Fibroblast of skin of scalp (primary cell): ENCODE results near the gene ABCD4.

ENCODE experiments used
- DNase-seq: peaks from one replicate; pipeline ENCODE4 v3.0.0-alpha.2; 2013

The ABCD4 gene

DNA sequence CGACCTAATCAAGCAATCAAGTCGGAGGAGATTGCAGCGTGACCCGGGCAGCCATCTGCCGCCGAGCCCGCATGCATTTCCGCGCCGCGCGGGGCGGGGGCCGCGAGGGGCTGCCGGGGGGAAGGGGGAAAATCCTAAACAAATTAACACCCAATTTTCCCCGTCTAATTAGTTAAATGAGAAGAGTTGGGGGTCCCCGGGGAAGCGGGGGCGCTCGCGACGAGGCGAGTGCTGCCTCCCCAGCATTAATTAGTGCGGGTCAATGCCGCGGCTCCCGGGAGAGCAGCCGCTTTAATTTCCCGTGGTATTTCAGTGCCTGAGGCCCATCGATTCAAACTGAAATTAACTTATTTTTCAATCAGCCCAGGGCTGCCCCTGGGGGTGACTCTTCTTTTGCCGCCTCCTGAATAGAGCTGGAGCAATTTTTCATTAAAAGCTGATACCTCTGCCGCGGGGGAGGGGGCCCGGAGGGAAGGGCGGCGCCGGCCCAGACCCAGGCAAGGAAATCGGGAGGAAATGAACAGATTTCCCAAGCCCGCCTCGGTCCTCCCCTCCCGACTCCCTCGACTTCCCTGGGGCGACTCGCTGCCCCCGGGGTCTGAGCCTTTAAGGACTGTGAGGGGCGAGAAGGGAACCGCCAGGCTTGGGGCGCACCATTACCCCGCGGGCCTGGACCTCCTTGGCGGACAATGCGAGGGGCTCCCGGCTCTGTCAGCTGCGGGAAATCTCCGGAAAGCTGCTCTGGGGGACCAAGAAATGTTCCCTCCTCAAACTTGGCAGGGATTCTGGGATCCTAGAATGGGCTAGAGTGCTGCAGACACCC, 44.6 kb downstream of the ABCD4 start:
- DNase-seq, result no peak

DNA sequence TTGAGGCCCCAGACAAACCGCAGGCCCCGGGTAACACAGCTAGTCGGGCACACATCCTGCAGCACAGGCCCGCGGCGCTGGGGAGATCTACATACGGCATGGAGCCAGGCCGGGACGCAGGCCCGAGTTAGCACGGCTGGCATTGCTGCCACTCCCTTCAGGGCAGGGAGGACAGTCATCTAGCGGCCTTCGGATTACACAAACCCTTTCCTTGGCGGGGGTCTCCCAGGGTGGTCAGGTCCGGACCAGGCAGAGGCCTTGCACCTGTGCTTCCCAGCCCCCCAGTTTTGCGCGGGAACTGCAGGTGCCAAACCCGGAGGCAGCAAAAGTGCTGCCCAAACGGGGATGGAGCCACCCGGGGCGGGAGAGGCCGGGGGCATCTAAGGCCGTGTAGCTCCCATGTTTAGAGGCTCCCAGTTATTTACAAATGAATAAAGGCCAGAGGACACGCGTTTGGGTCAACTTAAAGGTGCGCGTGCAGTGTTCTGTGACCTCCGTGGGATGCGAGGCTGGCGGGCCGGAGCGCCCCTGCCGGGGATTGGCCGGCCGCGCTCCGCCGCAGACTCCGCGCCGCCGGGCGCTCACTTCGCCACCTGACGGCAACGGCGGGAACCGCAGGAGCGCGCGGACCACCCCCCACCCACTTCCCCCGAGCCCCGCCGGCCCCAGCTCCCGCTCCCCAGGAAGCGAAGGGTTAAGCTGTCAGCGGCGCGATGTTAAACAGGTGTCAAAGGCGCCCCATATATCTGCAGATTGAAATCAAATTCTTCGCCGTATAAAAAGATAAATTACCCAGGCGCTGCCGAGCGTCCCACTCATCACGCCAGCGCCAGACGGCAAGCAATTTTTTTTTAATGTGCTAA, 45.4 kb downstream of the ABCD4 start:
- peak; percentile 22 for DNase-seq

DNA sequence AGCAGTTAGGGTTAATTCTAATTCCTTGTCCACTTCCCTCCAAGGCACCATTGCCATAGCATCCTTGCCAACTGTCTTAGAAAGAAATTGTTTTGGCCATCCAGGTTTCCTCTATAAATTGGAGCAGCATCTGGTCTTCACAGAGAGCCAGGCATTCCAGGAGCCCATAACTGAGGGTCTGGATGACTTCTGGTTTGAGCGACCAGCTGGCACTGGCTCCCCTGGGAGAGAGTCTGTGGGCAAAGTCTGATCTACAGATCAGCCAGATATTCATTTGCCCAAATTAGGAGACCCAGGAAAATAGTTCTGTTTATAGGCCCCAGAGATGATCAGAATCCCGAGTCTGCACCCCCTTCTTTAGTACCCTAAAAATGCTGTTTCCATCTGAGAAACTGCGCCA, 47.5 kb downstream of the ABCD4 start:
- no peak for DNase-seq

DNA sequence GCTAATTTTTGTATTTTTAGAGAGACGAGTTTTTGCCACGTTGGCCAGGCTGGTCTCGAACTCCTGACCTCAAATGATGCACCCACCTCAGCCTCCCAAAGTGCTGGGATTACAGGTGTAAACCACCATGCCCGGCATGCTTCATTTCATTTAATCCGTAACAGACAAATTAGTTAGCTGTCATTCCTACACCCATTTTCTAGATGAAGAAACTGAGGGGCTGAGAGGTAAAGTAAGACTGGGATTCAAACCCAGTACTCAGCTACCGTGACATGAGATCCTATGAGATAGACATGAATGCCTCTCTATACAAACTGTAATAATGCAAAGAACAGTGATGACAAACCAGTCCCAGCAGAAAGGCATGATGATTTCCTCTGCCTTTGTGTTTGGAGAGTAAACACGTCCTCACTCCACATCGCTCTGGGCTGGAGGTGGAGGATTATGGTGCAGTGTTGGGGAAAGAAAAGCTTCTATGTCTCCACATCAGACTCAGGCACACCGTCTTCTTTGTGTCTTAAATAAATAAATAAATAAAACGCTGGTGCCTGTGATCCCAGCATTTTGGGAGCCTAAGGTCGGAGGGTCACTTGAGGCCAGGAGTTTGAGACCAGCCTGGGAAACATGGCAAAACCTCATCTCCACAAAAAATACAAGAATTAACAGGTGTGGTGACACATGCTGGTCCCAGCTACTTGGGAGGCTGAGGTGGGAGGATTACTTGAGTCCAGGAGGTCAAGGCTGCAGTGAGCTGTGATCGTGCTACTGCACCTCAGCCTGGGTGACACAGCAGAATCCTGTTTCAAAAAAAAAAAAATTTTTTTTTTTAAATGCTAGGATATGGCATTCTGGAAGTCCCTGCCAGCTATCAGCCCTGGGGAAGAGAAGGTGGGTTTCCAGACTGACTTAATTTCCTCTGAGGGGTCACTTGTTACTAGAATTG, 53.0 kb downstream of the ABCD4 start:
- DNase-seq, result no peak

DNA sequence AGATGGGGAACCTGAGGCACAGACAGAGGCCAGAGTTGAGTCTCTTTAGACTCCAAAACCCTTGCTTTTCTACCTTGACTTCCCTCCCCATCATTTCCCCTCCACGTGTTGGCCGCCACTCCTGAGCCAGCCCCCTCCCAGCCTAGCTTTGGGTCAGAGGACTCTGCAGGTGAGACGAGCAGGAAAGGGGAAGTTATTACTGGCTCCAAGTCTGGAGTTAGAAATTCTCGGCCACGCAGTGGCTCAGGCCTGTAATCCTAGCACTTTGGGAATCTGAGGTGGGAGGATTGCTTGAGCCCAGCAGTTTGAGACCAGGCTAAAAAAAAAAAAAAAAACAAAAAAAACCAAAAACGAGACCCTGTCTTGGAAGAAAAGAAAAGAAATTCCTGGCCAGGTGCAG, 54.7 kb downstream of the ABCD4 start:
- DNase-seq, result no peak

DNA sequence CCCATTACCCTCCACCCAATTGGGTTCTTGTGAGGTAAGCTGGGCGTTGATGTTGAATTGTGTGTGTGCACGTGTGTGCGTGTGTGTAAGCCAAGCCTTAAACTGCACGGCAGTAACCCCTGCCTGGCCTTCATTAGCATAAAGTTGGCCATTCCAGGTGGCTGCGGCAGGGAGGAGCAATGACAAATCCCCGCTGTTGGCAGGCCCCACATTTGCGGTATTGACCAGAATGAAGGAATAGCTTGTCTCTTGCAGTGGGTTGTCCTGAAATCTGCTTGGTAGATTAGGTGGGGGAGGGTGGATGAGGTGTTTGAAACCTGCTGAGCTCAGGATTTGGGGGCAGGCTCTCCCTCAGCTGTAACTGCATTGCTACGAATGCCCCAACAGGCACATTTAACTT, 56.2 kb downstream of the ABCD4 start:
- DNase-seq, result no peak

DNA sequence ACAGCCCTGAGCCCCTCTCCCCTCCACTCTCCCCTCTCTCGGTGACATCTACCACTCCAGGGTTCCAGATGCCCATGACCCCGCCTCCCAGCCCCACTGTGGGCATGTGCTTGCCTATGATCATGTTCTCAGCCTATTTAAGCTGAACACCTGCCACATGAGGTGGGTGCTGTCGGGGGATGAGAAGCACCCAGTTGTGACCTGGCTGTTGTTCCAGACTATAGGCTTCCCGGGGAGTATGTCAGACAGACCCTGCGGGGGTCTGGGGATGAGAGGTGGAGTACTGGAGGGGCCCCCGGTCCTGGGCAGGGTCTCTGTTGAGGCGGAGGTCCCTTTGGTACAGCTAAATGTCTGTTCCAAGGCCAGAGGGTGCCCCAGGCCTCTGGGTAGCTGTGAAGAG, 57.4 kb downstream of the ABCD4 start:
- no peak for DNase-seq

DNA sequence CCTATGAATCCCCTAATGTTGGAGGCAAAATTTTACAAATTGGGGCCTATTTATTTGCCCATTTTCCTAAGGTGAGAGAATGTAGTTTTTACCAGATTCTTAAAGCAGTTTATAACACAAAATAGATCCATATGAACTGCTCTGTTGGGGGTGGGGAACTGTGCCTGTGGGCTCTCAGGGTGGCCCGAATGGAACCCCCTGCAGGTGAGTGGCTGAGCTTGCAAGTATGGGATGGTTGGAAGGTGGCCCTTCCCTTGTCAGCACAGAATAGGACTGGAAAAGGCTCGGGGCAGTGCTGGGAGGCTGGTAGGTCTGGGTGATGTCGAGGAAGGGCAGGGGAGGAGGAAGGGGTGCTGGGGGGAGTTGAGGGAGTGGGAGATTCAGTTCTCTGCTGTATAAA, 58.6 kb downstream of the ABCD4 start:
- no peak for DNase-seq

DNA sequence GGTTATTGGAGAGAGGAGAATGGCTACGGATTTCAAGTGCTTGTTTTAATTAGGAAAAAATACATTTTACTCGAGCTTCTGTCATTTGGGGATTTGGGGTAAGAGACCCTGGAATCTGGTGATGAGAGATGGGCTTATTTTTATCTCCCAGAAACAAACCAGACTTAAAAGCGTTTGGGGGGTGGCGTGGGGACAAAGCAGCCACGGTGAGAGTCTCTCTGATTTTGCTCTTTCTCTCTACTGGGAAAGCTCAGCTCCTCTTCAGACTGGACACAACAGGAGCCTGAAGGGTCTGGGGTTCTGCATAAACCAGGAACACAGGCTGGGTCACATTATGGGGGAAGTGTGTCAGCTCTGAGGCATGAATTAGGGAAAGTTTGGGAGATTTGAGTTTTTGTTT, 59.7 kb downstream of the ABCD4 start:
- no peak for DNase-seq

DNA sequence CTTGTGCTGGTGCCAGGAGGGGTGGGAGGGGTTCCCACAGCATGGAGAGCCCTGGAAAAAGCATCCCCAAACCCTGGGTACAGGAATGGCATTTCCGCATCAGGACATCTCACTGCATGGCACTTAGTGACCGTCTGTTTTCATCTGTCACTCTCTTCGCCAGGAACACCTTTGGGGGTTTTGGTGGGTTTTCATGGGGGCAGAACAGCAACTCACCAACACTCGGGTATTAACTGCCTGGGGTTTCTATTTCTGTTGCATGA, 60.0 kb downstream of the ABCD4 start:
- no peak for DNase-seq

DNA sequence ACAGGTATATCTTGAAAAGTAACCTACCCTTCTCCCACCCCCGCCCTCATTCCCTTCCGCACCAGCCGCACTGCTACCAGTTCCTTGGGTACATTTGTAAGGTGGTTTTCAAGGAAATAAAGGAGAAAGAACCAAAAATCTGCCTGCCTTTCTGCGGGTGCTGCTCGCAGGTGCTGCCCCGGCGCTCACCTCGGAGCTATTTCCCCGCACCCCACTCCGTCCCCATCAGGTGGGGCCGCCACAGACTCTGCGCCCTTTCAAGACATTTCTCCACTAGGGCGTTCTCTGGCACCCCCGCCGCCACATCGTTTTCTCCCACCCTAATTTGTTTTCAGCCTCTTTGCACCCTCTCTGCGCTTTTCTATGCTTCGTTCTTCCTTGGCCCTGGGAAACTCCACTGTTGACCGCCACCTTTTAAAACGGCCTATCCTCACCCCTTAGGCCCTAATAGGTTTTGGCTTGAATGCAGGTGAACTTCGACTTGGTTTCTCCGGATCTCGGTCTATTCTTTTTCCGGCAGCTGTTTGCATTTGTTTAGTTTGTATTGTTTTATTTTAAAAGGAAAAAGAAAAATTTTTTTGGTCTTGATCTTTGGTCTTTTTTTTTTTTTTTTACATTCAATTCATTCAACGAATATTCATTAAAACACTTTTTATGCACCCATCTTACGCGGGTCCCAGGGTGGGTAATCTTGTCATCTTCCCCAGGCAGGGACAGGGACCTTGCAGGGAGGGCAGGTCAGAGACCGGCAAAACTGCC, 60.5 kb downstream of the ABCD4 start:
- no peak for DNase-seq

DNA sequence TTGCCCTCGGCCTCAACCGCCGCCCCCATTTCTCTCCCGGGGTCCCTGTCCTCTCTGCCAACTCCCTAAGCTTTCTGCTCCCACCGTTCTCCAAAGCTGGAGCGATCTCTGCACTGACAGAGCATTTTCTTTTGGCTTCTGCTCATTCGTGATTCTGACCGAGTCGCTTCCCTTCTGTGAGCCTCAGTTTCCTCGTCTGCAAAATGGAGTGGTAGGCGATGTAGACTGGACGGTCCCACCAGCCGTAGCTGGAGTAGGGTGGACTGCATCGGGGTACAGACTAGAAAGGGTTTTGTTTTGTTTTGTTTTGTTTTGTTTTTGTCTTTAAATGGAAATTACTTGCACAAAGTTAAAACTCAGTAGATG, 61.1 kb downstream of the ABCD4 start:
- DNase-seq, result no peak

DNA sequence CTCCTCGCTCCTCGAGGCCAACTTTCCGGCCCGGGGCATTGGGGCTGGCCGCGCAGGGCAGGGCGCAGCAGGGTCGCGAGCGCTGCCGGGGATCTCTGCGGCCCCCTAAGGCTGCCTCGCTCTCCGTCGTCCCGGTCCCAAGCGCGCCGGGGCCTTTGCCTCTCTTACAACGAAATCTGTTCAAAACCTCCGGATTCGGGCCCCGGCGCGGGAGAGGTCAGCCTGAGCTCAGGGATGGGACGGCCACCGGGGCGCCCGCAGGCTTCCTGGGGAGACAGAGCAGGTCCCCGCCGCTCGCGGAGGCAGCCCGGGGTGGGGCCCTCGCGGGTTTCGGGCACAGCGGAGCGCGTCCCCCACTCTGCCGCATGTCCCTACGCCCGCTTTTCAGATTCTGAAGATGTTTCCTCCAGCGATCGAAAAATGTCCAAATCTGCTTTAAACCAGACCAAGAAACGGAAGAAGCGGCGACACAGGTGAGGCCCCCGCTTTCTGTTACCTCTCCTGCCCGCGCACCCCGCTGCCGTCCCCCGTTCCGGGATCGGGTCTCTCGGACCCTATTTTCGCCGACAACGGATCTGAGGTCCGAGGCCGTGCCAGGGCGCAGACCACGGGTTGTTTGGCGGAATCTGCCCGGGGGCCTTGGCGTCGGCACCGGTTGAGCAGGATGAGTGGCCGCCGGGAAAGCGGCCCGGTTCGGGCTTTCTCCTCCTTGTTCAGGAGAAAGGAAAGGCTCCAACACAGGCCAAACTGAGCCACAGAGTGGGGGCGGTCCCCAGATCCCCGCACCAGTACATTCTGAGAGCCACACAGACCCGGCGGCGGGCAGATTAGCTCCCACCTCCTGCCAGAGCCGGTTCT, 61.7 kb downstream of the ABCD4 start:
- no peak for DNase-seq

DNA sequence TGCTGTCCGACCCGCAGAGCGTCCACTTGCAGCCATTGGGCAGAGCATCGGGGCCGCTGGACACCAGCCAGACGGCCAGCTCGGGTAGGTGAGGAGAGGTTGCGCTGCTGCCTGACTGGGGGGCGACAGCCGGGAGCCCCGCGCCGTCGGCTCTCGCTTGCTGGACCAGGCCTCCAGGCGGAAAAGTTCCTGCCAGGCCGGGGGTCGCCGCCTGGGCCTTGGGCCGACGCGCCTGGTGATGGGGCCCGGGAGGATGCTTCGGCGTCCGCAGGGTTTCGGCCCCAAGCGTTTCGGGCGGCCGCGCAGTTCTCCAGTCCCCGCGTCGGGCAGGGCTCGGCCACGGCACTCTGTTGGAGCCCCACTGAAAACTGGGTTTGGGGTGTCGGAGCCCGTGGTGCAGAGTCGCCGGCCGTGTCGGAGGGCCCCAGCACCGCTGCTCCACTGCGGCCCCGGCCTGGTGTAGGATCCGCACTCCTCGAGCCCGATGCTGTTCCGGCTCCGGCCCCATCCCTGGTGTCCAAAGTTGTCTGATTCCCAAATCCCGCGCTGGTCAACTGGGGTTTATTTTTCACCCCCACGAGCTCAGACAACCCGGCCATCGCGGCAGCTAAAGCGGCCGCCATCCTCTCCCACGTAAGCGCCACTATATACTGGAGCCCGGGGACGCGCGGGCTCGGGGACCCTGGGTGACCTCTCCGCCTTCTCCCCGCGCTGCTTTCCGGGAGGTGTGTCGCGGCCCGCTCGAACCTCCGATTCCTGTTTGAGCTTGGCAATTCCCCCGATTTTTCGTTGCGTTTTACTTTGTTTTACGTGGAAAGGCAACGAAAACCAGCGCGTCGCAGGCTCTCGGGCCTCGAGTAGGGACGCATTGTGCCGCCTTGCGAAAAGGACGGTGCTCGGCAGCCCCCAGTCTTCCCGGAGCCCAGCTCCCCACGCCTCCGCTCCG, 62.6 kb downstream of the ABCD4 start:
- DNase-seq, result no peak

DNA sequence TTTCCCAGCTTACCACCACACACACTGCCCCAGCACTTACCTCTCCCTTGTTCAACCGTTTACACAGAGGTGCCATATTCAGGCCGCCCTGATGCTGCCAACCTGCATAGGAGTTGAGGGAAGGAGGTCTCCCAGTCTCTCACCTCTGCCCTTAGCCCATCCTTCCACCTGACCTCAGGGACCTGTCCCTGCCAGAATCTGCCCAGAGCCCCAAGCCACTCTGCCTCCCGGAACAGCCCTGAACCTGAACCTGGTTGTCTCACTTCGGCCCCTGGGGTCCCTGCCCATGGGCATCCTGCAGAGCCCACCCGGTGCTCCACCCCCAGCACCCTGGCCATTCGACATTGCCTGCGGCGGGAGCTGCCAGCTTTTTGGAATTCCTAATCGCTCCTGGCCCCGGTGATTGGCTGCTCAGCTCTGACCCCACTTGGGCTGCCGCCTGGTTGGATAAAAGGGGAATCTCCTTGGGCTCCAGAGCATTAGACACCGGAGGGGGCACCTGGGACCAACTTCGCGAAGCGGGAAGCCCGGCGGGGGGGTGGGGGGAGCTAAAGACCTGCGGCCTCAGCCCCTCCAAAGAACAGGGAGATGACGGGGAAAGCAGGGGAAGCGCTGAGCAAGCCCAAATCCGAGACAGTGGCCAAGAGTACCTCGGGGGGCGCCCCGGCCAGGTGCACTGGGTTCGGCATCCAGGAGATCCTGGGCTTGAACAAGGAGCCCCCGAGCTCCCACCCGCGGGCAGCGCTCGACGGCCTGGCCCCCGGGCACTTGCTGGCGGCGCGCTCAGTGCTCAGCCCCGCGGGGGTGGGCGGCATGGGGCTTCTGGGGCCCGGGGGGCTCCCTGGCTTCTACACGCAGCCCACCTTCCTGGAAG, 63.5 kb downstream of the ABCD4 start, which contains the start of gene VSX2:
Gene VSX2 (plus strand): TSS at position 476 of the 874 bp plus-strand sequence. CDS start 113 bp downstream, at position 589.
- no peak for DNase-seq

DNA sequence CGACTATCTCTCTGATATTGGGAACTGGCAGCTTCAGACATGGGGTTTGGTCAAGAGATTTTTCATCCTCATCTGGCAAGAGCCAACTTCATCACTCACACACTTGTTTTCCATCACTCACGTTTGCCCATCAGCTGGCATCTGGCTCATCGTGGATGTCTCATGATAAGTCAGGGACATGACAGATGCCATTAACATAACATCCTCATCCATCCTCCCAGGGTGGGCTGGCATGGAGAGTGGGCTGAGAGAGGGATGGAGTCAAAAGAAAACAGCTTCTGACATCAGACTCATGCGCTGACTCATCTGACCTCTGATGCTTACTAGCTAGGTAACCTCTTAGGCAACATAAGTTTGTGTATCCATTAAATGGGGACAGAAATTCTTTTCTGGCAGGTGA, 65.3 kb downstream of the ABCD4 start:
- no peak for DNase-seq
